Activated CD8-positive, alpha-beta memory T cell treated with anti-CD3 and anti-CD28 coated beads, Interleukin-2, amount 50 U/mL, for 48 hours (primary cell): ENCODE data around the gene NAGLU.
A peak's percentile ranks its signal among the peaks of the same experiment; 100 is the strongest.
"Not testable (repeated sequence)": the region's sequence is repeated elsewhere in the genome, so short reads cannot be mapped to it uniquely, and the experiment has no call there.

ENCODE experiments used
- DNase-seq: peaks from one replicate; pipeline ENCODE4 v3.0.0-alpha.2; 2020

The NAGLU gene

DNA sequence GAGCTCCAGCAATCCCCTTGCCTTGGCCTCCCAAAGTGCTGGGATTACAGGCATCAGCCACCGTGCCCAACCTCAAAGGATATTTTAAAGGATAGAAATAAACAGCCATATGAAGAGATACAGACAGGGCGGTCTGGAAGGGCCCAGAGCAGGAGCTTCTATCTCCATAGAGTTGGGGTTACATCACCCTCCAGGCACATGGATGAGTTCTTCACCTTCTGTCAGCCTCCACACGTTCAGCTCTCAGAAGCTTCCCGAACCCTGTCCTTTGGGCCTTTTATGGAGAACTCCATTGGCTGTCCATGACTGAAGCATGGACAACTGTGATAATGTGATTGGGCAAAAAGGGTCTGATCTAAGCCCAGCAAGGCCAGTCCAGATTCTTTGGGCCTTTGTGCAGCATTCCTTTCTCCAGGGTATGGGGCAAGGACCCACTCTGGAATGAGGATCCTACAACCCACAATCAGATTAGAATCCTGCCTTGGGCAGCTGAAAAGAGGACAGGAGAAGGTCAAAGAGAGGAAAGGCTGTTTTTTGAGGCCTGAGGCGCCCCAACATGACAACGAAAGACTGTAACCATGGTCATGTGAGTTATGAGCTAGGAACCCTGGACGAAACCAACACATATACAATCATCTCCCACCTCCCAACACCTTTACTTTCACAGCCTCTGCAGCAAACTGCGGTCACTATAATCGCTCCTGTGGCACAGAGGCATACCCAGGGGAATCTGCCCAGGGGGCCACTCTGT, 9.9 kb downstream of the NAGLU start:
- not testable (repeated sequence) for DNase-seq

DNA sequence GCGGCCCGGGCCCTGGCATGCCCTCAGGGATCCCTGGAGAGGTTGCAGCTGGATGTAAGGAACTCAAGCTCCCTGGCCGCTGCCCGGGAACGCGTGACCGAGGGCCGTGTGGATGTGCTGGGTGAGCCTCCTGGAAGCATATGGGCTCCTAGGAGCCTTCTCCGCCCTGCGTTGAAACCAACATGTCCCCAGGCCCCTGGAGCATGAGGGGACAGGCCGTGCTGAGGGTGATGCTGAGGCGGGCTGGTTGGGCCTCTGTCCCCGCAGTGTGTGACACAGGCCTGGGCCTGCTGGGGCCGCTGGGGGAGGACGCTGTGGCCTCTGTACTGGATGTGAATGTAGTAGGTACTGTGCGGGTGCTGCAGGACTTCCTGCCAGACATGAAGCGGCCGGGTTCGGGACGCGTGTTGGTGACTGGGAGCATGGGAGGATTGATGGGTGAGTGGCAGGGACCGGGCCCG, 11.0 kb downstream of the NAGLU start:
- no peak for DNase-seq

DNA sequence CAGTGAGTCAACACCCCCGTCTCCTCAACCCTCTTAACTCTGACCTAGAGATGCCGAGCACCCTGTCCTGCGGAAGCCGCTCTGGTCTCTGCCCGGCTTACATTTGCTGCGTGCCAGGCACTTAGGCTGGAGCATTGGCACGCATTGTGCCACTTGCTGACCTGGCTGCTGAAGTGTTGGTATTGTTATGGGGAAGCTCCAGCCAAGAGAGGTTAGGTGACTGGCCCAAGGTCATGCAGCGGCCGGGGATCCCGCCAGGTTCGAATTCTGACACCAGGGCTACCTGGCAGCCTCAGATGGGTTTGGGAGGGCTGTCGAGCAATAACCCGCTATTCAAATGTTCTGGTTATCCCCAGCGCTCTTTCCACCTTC, 11.6 kb downstream of the NAGLU start:
- DNase-seq = no peak

DNA sequence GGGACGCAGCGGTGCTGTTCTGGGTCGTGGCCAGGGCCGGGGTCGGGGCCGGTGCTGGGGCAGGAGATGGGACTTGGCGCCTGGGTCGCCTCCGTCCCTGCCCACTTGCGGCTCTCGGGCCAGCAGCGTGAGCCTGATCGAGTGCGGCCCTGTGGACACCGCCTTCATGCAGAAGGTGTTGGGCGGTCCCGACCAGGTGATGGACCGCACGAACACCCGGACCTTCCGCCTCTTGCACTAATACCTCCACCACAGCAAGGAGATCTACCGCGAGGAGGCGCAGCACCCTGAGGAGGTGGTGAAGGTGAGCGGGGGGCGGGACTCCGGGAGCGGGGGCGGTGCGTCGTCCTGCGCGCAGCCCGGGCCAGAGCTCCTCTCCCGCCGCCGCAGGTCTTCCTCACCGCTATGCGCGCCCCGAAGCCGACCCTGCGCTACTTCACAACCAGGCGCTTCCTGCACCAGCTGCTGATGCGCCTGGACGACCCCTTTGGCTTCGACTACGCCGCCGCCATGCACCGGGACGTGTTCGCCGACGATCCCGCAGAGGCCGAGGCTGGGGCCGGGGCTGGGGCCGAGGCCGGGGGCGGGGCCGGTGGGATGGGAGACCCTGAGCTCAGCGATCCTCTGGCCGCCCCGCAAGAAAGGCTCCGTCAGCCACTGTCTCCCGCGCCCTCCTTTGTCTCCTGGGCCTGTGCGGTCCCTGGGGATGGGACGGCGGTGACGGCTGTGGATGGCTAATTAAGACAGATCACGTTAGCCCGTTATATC, 12.2 kb downstream of the NAGLU start:
- DNase-seq = peak; percentile 87

DNA sequence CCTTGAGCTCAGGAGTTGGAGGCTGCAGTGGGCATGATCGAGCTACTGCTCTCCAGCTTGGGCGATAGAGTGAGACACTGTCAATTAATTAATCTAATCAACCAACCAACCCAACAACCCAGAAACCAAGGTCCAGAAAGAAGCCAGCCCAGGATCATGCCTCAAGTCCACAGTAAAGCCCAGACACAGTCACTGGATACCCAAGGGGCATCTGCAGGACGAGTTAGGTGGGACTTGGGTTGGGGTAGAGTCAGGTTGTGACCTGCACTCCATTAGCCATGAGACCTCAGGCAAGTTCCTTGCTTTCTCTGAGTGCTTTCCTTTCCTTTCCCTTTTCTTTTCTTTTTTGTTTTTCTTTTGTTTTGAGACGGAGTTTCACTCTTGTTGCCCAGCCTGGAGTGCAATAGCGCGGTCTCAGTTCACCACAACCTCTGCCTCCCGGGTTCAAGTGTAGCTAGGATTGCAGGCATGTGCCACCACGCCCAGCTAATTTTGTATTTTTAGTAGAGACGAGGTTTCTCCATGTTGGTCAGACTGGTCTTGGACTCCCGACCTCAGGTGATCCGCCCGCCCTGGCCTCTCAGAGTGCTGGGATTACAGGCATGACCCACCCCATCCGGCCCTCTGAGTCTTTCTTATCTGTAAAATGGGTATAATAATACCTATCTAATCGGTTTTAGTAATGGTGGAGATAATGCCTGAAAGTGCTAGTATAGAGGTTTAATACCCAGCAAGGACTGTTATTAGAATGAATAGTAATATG, 13.1 kb downstream of the NAGLU start:
- DNase-seq = no peak

DNA sequence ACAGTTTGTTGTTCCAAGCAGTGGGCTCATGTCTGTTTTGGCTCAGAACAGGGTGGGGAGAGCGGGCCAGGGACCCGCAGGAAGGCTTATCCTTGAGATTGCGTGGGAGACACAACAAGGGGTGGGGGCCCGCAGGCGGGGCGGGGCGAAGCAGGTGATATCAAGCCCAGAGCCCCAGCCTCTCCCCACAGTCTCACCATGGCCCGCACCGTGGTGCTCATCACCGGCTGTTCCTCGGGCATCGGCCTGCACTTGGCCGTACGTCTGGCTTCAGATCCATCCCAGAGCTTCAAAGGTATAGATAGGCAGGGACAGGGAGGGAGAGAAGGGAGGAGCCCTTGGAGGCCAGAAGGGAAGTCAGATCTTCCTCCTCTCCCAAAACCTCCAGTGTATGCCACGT, 16.7 kb downstream of the NAGLU start, which contains the start of gene HSD17B1:
TSS of gene HSD17B1 (plus strand) at position 188 of the 400 bp plus-strand sequence. CDS start at position 199, 11 bp downstream.
- not testable (repeated sequence) for DNase-seq

DNA sequence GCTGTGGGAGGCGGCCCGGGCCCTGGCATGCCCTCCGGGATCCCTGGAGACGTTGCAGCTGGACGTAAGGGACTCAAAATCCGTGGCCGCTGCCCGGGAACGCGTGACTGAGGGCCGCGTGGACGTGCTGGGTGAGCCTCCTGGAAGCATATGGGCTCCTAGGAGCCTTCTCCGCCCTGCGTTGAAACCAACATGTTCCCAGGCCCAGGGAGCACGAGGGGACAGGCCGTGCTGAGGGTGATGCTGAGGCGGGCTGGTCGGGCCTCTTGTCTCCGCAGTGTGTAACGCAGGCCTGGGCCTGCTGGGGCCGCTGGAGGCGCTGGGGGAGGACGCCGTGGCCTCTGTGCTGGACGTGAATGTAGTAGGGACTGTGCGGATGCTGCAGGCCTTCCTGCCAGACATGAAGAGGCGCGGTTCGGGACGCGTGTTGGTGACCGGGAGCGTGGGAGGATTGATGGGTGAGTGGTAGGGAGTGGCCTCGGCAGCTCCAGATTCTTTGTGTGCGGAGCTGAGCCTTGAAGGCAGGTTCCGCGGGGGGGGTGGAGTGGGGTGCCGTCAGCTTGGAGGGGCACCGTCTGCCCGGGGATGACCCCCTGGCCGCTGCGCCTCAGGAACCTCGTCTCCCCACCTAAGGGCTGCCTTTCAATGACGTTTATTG, 17.2 kb downstream of the NAGLU start:
- DNase-seq = no peak

DNA sequence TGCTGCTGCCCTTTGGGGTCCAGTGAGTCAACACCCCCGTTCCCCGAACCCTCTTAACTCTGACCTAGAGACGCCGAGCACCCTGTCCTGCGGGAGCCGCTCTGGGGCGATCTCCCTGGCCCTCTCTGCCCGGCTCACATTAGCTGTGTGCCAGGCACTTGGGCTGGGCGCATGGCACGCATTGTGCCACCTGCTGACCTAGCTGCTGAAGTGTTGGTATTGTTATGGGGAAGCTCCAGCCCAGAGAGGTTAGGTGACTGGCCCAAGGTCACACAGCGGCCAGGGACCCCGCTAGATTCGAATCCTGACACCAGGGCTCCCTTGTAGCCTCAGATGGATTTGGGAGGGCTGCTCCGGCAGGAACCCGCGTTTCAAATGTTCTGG, 17.8 kb downstream of the NAGLU start:
- DNase-seq = no peak

DNA sequence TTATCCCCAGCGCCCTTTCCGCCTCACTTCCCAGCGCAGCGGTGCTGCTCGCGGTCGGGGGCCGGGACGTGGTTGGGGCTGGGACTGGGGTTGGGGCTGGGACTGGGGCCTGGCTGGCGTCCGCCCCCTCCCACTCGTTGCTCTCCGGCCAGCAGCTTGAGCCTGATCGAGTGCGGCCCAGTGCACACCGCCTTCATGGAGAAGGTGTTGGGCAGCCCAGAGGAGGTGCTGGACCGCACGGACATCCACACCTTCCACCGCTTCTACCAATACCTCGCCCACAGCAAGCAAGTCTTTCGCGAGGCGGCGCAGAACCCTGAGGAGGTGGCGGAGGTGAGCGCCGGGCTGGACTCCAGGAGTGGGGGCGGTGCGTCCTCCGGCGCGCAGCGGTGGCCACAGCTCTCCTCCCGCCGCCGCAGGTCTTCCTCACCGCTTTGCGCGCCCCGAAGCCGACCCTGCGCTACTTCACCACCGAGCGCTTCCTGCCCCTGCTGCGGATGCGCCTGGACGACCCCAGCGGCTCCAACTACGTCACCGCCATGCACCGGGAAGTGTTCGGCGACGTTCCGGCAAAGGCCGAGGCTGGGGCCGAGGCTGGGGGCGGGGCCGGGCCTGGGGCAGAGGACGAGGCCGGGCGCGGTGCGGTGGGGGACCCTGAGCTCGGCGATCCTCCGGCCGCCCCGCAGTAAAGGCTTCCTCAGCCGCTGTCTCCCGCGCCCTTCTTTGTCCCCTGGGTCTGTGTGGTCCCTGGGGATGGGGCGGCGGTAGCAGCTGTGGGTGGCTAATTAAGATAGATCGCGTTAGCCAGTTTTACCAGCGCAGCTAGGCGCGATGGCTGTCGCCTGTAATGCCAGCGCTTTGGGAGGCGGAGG, 18.4 kb downstream of the NAGLU start:
- peak; percentile 91 for DNase-seq

DNA sequence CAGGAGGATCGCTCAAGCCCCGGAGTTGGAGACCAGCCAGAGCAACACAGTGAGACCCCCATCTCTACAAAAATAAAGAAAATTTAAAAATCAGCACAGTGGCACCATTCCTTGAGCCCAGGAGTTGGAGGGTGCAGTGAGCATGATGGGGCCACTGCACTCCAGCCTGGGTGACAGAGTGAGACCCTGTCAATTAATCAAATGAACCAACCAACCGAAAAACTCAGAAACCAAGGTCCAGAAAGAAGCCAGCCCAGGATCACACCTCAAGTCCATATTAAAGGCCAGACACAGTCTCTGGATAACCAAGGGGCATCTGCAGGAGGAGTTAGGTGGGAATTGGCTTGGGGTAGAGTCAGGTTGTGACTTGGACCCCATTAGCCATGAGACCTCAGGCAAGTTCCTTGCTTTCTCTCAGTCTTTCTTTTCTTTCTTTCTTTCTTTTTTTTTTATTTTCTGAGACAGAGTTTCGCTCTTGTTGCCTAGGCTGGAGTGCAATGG, 19.1 kb downstream of the NAGLU start:
- no peak for DNase-seq

DNA sequence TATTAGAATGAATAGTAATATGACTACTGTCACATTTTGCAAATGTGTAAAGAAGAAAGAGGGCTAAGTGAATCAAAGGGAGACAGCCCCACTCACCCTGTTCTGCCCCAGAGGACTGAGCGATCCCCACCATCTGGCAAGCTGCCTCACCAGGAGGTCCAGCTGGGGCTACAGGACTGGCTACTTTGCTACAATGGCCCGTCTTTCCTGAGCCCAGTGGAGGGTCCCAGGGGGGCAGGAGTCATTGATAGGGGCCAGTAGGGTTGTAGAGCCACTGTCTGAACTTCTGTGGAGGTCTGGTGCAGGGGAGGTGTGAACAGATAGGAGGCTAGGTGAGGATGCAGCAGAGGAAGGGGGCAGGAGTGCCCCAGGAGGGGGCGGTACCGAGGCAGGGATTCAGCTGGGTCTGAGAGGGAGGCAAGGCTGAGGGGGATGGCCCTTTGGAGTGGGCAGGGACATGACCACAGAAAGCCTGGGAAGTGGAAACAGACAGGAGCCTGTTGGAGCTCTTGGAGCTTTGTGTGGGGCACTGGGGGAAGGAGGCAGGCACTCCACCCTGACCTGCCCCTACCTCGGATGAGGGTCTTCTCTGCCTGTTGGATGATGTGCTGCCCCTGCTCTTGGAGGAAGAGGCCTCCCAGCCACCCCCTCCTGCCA, 20.0 kb downstream of the NAGLU start:
- not testable (repeated sequence) for DNase-seq

DNA sequence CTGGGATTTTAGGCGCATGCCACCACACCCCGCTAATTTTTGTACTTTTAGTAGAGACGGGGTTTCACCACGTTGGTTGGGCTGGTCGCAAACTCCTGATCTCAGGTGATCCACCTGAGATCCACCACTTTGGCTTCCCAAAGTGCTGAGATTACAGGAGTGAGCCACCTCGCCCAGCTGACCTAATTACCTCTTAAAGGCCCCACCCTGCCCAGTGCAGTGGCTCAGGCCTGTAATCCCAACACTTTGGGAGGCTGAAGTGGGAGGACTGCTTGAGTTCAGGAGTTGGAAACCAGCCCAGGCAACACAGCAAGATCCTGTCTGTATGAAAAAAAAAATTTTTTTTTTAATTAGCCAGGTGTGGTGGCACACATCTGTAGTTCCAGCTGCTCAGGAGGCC, 23.0 kb downstream of the NAGLU start:
- no peak for DNase-seq

DNA sequence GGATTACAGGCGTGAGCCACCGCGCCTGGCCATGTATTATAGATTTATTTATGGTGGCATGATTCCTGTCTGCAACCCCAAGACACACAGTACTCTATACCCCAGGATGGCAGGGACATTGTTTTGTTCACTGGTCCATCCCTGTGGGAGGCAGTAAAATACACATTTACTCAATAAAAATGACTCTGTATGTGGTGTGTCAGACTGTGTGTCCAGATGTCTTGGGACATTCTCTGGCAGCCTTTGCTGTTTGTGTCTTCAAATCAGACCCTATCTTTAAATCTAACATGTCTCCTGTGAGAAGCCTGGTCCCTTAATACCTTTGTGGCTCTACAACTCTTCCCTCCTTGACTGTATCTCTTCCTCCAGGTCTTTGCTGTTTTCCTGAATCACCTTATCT, 24.2 kb downstream of the NAGLU start:
- DNase-seq = no peak

DNA sequence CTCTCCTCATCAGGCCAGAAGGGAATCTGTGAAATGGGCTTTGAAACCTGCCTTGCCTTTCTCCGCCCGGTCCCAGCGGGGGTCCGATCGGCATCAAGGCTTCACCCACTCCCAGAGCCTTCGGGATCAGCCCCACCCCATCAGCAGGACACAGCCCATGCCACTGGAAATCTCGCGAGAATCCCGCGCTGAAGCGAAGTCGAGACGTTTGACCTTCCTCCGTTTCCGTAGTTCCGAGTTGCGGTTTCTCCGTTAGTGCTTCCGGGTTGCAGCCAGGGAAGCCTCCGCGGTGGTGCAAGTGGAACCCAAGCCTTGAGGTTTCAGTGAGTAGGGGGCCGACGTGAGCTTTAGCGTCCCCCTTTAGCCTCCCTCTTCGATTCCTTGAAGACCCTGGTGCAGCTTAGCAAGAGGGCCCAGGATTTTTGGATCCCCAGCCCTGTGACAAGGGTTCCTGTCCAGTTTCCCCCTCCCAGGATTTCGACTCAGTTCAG, 25.9 kb downstream of the NAGLU start, which contains the start of gene COASY:
TSS of gene COASY (plus strand) at position 252 of the 491 bp plus-strand sequence. CDS start 475 bp downstream, outside the sequence.
- DNase-seq = peak; percentile 96

DNA sequence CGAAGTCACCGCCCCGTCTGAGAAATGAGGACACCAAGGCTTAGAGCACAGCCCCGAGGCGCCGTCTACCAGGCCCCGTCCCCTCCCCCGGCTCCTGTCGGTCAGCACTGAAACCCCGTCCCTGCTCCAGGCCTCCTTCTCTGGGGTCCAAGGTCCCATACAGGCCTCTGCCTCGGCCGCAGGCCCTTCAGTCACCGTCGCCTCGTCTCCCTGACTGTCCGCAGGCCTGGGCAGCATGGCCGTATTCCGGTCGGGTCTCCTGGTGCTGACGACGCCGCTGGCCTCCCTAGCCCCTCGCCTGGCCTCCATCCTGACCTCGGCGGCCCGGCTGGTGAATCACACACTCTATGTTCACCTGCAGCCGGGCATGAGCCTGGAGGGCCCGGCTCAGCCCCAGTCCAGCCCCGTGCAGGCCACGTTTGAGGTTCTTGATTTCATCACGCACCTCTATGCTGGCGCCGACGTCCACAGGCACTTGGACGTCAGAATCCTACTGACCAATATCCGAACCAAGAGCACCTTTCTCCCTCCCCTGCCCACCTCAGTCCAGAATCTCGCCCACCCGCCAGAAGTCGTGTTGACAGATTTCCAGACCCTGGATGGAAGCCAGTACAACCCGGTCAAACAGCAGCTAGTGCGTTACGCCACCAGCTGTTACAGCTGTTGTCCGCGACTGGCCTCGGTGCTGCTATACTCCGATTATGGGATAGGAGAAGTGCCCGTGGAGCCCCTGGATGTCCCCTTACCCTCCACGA, 26.5 kb downstream of the NAGLU start:
- DNase-seq = no peak

DNA sequence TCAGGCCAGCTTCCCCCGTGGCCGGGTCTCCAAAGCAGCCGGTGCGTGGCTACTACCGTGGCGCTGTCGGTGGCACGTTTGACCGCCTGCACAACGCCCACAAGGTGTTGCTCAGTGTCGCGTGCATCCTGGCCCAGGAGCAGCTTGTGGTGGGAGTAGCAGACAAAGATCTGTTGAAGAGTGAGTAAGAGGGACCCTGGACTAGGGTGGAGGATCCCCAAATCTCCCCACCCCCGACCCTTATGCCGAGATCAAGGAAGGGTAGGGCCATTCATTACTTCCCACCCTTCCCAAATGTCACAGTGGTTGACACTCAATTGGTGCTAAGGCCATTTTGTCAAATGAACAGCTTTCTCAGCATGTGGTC, 27.1 kb downstream of the NAGLU start:
- no peak for DNase-seq

DNA sequence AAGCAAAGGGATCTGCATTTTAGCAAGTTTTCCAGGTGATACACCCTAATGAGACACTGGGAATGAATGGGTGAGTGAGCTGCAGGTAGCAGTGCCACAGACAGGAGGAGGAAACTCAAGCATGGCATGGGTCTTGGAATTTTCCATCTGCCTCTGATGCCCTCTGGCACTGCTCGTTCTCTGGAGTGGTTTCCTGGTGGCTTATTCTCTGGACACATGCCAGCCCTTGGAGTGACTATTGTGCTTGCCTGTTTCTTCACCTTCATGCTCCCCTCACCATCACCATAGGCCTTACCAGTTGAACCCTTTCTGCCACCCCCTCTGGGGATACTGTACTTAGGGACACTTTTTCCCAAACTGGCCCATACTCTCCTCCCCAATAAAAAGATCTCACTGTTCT, 27.5 kb downstream of the NAGLU start:
- DNase-seq = no peak

DNA sequence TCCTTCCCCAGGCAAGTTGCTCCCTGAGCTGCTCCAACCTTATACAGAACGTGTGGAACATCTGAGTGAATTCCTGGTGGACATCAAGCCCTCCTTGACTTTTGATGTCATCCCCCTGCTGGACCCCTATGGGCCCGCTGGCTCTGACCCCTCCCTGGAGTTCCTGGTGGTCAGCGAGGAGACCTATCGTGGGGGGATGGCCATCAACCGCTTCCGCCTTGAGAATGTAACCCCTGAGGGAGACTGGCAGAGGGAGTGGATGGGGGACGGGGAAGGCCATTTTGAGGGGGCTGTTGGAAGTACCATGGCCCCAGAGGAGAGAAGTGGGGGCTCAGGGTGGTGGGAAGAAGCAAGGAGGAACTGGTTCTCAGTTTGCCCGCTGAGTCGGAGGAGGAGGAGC, 27.9 kb downstream of the NAGLU start:
- DNase-seq = no peak

DNA sequence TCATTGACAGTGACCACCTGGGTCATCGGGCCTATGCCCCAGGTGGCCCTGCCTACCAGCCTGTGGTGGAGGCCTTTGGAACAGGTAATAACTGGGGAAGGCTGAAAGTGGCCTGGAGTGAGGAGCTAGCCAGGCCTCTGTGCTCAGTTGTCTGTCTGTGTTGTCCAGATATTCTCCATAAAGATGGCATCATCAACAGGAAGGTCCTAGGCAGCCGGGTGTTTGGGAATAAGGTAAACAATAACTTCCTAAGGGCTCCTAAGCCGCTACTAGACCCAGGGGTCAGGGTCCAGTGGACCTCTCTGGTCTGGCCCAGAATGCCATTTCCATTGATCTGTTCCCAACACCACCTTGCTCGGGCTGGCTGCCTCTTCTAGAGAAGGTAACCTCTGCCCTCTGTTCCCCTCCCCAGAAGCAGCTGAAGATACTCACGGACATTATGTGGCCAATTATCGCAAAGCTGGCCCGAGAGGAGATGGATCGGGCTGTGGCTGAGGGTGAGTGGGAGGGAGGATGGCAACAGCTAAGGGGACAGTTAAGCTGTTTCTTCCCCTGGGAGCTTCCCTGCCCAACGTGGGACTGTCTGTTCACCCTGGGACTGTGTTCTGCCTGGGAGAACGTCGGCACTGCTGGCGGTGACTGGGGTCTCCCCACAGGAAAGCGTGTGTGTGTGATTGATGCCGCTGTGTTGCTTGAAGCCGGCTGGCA, 28.9 kb downstream of the NAGLU start:
- no peak for DNase-seq
